Stimulated activated CD4-positive, alpha-beta T cell treated with anti-CD3 and anti-CD28 coated beads, Interleukin-4, amount 100 ng/mL, for 24 hours (primary cell): ENCODE data around the gene GRK5.
"Not testable (repeated sequence)": the region's sequence is repeated elsewhere in the genome, so short reads cannot be mapped to it uniquely, and the experiment has no call there.

Experiments
- DNase-seq: peaks from one replicate; pipeline ENCODE4 v3.0.0-alpha.2; 2020

Gene GRK5

DNA sequence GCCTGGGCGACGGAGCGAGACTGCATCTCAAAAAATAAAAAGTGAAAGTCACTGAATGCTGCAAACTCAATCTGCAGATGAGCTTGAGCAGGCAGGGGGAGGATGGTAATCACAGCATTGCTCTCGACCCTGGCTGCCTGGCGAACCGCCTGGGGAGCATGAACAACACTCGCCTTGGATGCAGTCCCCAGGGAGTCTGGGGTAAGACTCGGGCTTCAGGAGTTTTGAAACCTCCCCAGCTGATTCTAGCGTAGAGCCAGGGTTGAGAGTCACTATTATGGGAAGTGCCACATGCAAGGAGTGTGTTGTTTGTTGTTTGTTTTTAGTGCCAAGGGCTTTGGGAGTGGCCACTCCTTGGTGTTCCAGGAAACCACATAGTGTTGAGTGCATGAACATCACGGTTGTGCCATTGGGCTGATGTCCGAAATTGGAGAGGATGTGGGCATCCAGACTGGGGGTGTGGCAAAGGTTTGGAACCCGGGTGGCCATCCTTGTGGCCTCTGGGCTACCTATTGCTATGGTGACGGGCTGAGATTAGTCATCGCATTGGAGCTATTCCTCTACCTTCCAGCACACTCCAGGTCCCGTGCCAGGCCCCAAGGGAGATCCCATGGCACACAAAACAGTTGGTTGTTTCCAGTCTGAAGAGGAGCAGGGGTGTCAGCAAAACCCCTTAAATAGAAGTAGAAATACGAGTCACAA, 242.5 kb downstream of the GRK5 start:
- no peak for DNase-seq

DNA sequence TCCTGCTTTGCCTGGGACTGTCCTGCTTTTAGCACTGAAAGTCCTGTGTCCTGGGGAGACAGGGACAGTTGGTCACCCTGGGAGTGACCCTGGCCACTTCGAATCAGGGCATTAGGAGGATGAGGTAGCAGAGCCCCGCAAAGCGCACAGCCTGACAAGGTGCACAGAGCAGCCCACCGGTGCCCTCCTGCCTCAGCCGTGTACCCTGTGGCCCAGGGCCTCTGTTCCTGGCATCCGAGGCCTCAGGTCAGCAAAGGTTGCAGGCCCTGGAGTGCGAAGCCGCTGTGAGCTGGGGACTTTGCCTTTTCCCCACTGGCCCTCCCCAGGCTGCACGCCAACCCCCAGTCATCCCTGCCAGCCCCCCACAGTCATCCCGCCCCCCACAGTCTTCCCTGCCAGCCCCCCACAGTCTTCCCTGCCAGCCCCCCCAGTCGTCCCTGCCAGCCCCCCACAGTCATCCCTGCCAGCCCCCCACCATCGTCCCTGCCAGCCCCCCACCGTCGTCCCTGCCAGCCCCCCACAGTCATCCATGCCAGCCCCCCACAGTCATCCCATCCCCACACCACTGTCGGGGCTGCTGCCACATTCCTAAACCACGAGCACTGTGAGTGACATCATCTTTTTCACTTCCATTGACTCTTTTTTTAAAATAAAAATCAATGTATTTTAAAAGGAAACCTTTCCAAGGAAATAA, 243.4 kb downstream of the GRK5 start:
- DNase-seq: no peak

DNA sequence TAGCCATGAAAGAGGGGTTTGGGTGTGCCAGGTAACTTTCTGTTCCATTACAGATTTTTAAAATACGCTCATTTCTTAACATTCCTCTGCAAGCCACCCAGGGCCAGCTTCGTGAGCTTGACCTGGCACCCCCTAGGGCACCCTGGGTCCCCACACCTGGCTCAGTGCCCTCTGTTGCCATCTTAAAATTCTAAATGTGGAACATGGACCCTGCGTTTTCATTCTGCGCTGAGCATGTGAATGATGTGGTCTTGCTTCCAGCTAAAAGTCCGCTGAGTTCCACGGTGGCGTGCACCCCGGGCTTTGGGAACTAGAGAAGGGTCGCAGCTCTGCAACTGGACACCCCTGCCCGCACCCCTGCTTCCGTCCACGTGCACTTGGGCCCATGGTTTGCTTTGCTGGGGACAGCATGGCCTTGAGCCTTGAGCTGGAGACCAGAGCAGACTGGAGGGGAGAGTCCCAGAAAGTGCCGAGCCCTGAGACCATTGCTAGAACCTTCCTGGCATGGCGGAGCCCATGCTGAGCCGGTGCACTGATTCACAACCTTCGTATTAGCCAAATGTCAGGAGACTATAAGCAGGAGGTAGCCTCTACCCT, 244.0 kb downstream of the GRK5 start:
- DNase-seq: no peak

DNA sequence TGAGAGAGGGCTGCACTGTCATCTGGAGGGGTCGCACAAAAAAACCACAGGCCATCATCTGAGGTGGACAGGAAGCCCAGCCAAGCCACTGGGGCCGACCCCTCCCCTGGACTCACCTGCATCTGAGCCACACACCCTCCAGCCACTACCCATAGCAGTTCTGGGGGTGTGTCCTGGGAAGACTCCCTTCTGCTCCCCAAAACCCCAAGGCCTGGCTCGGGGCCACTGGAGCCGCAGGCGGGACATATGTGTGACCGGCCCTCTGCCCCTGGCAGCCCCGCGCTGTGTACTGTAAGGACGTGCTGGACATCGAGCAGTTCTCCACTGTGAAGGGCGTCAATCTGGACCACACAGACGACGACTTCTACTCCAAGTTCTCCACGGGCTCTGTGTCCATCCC, 245.0 kb downstream of the GRK5 start:
- DNase-seq: no peak

DNA sequence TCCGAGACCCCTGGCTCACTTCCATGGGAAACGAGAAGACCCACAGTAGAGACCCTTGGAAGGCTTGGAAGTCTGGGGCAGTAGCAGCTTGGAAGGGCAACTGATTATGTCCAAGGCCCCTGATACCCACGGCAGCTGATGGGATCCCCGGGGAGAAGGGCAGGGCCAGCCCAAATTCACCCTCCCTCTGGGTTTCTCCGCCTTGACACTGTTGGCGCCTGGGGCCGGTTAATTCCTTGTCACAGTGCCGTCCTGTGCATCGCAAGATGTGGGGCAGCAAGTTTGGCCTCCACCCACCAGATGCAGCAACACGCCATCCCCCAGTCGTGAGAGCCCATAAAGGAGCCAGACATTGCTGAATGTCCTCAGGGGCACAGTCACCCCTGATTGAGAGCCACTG, 245.9 kb downstream of the GRK5 start:
- DNase-seq: no peak

DNA sequence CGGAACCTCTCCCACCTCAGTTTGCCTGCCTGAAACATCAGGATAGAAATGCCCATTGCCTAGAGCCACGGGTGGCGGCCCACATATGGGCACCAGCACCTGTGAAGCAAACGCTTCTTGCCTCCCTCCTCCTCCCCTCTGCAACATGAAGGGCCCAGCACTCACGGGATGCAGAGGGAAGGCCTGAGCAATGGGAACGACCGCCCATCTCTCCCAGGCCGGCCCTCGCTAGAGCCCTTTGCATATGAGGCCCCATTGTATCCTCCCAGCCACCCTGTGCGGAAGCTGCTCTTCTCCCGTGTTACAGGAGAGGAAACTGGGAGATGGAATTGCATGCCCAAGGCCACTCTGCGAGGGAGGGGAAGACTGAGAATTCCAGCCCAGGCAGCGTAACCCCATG, 246.9 kb downstream of the GRK5 start:
- no peak for DNase-seq

DNA sequence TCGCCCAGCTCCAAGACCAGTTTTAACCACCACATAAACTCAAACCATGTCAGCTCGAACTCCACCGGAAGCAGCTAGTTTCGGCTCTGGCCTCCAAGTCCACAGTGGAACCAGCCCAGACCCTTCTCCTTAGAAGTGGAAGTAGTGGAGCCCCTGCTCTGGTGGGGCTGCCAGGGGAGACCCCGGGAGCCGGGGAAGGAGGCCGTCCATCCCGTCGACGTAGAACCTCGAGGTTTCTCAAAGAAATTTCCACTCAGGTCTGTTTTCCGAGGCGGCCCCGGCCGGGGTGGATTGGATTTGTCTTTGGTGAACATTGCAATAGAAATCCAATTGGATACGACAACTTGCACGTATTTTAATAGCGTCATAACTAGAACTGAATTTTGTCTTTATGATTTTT, 247.6 kb downstream of the GRK5 start:
- no peak for DNase-seq

DNA sequence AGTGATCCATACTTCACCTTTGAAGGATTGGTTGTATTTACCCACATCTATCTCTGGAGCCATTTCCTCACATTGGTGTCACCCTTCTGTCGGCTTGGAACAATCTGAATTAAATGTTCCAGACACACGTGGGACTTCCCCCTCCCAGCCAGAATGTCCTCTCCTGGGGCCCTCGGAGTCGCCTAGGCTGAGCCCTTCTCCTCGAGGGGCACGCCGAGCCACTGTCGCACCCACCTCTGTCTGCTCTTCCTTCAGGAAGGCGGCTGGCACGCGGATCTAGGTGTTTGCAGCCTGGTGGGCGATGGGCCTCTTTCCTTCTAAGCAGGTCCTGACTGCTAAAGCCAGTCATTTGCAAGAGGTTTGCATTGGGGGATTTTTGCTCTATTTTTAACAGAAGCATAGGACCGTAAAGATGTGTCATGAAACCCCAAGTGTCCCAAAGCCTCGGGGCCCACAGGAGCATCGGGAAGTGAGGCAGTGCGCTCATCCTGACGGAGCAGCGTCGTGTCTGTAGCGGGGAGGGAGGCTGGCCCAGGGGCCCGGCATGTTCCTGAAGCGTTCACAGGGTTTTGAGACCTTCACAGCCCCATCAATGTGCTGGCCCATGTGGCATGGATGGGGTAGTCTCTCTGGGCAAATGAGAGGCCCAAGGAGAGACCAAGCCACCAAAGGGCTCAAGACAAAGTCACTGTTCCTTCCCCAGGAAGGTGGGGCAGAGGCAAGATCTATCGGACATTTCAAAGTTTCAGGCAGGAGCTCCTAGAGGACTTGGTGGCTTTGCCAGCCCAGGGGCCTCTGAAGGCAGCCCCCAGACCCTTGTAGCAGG, 248.5 kb downstream of the GRK5 start:
- DNase-seq: no peak

DNA sequence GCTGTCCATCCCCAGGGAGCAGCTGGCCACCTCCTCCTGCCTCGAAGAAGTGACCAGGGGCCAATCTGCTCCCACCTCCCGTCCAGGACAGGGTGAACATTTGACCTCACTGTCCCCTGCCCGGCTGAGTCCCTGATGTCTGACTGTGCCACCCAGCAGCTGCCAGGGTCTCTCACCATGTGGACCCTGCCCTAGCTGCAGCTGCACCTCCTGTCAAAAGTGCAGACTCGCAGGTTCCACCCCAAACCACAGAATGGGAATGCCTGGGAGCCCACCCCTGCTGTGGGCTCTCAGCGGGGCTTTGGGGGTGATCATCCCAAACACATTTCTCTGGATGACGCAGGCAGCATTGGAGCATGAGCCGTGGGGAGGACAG, 249.1 kb downstream of the GRK5 start:
- DNase-seq: no peak

DNA sequence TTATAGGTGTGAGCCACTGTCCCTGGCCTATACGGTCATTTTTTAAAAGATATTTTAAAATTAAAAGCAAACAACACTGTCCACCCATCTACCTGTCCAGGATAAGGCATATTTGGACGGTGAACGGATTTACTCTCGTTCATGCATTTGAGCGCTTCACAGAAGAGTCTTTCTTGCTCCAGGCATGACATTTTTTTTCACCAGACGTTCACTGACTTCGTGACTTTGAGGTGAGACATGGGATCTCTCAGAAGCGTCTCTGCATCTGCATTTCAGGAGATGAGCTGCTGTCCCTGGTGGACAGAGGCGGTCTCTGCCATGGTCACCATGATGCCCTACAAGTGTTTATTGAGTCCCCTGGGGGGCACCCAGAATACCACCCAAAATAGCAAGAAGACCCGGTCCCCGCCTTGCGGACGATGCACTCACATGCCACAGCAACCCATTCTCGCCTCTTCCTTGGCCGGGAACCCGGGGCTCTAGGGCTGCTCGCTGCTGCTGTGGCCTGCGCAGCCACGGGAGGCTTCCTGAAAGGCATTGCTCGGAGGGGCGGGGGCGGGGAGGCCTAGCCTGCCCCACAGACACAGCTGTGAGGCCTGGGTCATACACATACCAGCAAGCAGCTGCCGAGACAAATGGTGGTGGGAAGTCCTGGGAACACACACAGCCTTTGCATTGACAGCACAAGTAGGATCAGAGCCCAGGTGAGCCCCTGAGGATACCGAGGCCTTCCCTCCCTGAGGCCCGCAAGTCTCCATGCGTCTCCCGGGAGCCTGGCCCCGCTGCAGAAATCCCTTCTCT, 250.8 kb downstream of the GRK5 start:
- no peak for DNase-seq

DNA sequence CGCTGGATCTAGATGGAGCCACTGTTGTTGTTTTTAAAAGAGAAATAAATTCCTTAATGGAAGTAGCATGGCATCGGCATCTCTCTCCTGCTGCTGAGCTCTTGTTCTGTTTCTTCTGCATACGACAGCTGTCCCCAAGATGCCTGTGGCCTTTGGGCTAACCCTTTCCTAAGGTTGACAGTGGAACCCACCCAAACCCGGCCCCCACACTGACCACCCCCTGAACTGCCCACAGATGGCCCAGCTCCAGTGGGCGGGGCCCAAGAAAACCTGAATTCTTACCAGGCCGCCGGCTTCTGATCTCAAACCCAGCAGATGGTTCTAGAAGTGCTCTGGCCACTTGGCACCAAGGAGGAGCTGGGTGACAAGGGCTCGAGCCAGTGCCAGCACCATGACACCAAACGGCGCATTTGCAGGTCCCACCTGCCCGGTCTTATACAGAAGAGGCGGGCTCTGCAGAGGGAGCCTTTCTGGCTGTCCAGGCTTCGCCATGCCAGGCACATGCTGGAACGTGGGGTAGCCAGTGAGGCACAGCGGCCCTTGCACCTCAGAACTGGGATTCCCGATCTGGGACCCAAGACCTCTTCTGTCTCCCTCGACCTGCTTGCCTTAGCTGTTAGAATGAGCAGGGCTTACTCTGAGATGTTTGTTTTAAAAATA, 252.4 kb downstream of the GRK5 start:
- no peak for DNase-seq

DNA sequence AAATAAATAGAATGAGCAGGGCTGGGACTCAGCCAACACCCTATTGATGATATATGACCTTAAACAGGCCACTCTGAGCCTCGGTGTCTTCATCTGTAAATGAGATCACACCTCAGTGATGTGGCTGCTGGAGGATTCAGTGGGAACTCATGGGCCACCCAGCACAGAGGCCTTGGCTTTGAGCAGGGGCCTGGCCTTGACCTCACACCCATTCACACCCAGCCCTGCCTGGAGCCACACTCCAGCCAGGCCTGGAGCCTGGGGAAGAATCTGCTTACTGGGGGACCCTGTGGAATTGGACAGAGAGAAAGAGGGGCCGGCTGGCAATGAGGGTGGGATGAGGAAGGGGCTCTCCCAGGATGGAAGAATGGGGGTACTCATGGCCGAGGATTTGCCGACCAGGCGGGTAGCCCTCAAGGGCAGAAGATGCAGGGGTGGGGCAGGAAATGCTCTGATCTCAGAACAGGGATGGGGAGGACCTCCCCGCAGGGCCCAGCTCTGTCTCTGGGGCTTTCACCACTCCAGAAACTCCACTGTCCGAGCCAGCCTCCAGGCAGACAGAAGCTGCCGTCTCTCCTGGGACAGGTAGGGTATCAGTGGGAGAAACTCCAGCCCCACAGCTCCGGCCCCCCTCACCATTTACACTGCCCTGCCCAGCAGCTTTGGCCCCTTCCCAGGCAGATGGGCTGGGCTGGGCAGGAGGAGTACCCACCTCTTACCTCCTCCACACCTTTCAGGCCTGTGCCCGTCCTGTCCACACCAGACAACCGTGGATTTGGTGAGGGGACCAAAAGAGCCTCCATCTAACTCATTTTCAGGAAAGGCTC, 253.2 kb downstream of the GRK5 start:
- no peak for DNase-seq

DNA sequence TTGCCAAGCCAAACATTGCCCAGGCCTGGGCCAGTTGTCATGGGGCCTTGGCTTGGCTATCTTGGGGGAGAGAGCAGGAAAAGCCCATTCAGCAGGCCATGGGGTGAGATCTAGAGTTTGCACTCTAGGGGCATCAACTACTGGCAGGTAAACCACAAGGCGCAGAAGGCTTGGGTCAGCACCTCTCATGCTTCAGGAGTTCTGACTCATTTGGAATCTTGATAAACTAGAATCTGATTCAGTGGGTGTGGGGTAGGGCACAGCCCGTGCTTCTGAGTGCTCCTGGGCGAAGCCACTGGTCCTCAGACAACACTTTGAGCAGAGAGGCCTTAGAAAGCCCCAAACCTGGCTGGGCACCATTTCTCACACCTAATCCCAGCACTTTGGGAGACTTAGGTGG, 254.0 kb downstream of the GRK5 start:
- no peak for DNase-seq

DNA sequence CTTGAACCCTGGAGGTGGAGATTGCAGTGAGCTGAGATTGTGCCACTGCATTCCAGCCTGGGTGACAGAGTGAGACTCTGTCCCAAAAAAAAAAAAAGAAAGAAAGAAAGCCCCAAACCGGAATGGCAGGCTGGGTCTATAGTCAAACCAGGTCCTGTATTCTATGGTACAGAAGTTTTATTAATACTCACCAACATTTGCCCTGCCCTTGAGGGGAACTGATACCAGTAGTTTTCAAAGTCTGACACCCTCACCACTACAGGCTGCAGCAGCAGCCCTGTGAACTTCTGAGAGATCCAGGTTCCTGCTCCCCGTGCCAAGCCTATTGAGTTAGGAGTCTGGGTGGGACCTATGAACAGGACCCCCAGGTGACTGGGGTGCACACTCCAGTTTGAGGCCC, 254.6 kb downstream of the GRK5 start:
- no peak for DNase-seq

DNA sequence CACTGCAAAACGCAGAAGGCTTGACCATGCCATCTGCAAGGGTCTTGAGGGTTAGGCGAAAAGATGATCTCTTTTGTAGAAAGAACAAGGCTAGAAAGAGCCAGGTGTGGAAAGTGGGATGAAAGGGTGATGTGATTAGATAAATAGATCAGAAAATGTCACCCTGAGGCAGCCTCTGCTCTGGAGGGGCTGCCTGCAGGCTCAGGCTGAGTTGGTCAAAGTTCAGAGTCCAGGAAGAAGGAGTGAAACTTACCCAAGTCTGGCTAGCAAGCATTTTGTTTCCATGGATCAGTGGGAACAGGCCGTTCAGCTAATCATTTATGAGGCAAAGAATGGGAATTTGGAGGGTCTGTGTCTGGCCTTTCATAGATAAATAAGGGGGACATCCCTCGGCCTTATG, 255.4 kb downstream of the GRK5 start:
- DNase-seq: no peak

DNA sequence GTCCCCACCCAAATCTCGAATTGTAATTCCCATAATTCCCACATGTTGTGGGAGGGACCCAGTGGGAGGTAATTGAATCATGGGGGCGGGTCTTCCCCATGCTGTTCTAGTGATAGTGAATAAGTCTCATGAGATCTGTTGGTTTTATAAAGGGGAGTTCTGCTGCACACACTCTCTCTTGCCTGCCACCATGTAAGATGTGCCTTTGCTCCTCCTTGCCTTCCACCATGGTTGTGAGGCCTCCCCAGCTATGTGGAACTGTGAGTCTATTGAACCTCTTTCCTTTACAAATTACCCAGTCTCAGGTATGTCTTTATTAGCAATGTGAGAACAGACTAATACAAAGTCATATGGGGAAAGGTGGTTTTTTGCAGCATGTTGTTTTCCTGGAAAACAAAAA, 255.8 kb downstream of the GRK5 start:
- not testable (repeated sequence) for DNase-seq

DNA sequence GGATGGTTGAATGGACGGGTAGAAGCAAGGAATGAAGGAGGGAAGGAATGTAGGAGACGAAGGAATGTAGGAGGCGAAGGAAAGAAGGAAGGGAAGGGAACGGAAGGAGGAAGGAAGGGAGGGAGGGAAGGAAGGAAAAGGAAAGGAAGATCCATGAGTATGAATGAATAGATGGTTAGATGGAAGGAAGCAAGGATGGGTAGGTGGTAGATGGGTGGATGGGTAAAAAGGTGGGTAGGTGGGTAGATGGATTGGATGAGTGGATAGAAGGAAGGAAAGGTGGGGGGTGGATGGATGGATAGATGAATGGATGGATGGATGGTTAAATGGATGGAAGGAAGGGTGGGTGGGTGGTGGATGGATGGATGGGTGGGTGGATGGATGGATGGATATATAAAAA, 257.7 kb downstream of the GRK5 start:
- DNase-seq: no peak

DNA sequence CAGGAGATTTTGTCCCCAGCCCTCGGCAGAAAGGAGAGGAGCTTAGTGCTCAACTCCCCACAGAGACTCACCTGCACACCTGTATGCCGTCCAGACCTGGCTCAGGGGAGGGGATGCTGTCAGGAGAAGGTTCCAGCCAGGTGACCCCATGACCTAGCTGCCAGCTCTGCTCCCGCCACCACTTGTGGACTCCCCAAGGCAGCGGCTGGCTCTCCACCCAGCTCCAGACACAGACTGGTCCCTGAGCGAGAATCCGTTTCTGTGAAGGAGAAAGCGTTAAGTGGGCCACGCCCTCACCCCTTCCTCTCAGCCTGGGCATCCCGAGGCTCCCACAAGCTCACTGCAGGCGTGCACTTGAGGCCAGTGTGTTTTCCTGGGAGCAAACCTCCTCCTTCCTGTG, 258.7 kb downstream of the GRK5 start:
- DNase-seq: no peak

DNA sequence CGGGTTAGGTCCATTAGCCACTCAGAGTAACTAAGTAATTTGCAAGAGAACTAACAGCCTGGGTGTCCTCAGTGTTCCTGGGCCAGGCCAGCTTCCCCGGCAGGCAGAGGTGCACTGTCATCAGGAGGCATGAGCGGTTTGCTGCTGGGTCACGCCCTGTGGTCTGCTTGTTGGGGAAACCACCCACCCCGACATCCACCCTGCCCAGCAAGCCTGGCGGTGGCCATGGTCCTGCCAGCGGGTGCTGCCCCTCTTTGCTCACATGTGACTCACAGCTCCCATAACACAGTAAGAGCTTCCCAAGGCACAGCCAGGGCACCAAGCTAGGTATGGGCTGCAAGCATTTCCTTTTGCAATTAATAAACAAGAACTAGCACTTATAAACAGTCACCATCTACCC, 259.3 kb downstream of the GRK5 start:
- DNase-seq: peak; percentile 44

DNA sequence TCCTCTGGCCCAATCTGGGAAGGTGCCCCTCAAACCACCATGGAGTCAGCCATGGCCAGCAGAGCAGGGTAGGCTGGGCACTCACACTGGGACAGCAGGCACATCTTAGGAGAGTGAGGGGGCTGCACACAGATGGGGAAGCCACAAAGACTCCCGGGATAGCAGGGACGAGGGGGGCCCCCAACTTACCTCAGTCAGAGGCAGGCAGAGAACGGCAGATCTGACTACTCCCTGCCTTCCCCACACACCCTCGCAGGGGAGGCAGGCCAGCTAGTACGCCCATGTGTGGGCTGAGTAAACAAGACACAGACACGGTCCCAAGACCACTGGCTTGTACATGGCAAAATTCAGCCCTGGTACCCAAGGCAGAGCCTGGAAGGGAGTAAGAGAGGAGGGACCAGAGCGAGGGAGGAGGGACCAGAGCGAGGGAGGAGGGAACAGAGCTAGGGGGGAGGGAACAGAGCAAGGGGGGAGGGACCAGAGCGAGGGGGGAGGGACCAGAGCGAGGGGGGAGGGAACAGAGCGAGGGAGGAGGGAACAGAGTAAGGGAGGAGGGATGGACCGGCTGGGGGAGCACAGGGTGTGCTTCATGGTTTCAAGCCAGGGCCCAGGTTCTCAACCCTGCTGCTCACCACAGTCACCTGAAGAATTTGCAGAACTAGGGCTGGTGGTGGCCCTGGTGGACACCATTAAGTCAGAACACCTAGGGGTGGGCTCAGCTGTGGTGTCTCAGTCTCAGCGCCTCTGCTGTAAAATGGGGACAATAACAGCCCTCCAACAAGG, 261.4 kb downstream of the GRK5 start:
- DNase-seq: no peak

DNA sequence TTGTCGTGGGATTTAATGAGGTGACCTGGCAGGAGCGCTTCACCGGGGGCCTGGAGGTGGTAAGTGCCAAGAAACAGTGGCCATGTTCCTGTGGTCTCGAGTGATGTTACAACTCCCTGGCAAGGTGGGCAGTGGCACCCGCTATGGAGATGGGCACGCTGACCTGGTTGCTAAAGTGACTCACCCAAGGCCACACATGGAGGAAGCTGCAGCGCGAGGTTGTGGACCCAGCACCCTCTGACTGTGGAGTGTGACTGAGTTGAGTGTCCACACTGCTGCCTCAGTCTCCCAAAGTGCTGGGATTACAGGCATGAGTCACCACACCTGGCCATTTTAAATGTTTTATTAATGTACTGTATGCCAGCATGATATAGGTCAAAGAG, 261.9 kb downstream of the GRK5 start:
- no peak for DNase-seq
